MCF 10A (cell line): ENCODE data around the gene PFAS. TPM values are rescaled to one million over a fixed set of nuclear protein-coding genes. Genes with fewer than 3 reads are reported as not detected.

Experiments
- BruUV-seq: library from RNA; stranded (reverse); fragments of 400-500 nt; replicated peaks from 2 replicates; lab custom pipeline; 2021; lab: Mats Ljungman, UMichigan
- CTCF ChIA-PET: fragments of 300-600 bp; sonication (Branson Sonifier 250); formaldehyde crosslinking; extraction: SDS; loops from one replicate; lab custom pipeline; 2021; ENCODE audit warnings: antibody characterized with exemption, inconsistent platforms; lab: Yijun Ruan, JAX
- POLR2A ChIA-PET: fragments of 300-600, 350-650 bp; sonication (Branson Sonifier 250); formaldehyde crosslinking; extraction: SDS; loops from one replicate; lab custom pipeline; 2020; ENCODE audit warnings: antibody characterized with exemption, inconsistent platforms; lab: Yijun Ruan, JAX
- DNase-seq: peaks from one replicate; pipeline ENCODE4 v3.0.0-alpha.2; 2018; ENCODE audit not compliant: unreplicated experiment
- H3K27ac Mint-ChIP-seq: one replicate; pipeline ENCODE4 v1.8.0; 2022; ENCODE audit warnings: mild to moderate bottlenecking, low read depth, mixed read lengths; ENCODE audit not compliant: unreplicated experiment
- H3K27me3 Mint-ChIP-seq: one replicate; pipeline ENCODE4 v1.8.0; 2022; ENCODE audit warnings: mixed read lengths; ENCODE audit not compliant: insufficient read depth, unreplicated experiment
- H3K36me3 Mint-ChIP-seq: one replicate; pipeline ENCODE4 v1.8.0; 2022; ENCODE audit warnings: mild to moderate bottlenecking, moderate library complexity, mixed read lengths; ENCODE audit not compliant: insufficient read depth, unreplicated experiment
- H3K4me1 Mint-ChIP-seq: one replicate; pipeline ENCODE4 v1.8.0; 2022; ENCODE audit warnings: mixed read lengths; ENCODE audit not compliant: insufficient read depth, unreplicated experiment
- H3K4me3 Mint-ChIP-seq: one replicate; pipeline ENCODE4 v1.8.0; 2022; ENCODE audit warnings: mild to moderate bottlenecking, moderate library complexity, mixed read lengths; ENCODE audit not compliant: unreplicated experiment
- H3K9me3 Mint-ChIP-seq: one replicate; pipeline ENCODE4 v1.8.0; 2022; ENCODE audit warnings: mixed read lengths; ENCODE audit not compliant: unreplicated experiment
- intact Hi-C: fragments of 100-400 bp; cut with micrococcal nuclease; formaldehyde crosslinking; loops from 2 replicates; pipeline ENCODE4 v1.14.1; 2022
- total RNA-seq: library from RNA; stranded (reverse); gene quantifications from 2 replicates; pipeline ENCODE4 v1.2.3, GENCODE V29; 2022
- TF ChIP-seq, protein P1 (sequence below): fragments of 200-600 bp; IDR thresholded peaks from one replicate; pipeline ENCODE4 v1.8.0; 2022; ENCODE audit warnings: antibody characterized with exemption, mild to moderate bottlenecking; ENCODE audit not compliant: unreplicated experiment

The PFAS gene
- total RNA-seq, 1 experiment from 2014 or later, result 66.2 TPM

DNA sequence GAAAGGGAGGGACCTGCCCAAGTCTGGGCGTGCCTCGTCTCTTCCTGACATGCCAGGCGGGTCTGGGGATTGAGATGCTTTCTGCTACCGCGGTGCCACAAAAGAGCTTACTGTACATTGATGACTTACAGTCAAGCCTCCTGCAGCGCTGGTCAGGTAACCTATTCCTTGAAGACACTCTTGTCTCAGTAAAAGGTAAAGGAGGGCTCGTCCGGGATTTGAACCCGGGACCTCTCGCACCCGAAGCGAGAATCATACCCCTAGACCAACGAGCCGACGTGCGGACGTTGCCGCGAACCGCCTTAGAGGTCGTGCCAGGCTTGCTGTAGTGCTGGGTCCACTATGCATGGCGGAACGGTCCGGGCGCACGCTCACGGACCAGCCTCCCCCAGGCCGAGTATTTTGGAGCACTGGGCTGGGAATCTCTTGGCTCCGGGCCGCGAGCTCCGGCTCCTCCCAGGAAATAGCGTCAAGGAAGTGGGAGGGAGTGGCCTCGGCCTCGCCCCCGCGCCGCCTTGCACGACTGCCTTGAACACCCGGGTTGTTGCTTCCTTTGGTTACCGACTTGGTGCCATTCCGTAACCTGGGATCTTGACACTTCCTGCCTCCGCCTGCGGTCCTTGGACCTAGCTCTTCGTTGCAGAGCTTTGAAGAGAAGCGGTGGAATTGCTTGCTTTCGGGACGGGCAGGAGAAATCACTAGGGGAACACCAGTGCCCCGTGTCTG lies 26.3 kb upstream of the PFAS start:
- TF ChIP-seq, protein P1, sequence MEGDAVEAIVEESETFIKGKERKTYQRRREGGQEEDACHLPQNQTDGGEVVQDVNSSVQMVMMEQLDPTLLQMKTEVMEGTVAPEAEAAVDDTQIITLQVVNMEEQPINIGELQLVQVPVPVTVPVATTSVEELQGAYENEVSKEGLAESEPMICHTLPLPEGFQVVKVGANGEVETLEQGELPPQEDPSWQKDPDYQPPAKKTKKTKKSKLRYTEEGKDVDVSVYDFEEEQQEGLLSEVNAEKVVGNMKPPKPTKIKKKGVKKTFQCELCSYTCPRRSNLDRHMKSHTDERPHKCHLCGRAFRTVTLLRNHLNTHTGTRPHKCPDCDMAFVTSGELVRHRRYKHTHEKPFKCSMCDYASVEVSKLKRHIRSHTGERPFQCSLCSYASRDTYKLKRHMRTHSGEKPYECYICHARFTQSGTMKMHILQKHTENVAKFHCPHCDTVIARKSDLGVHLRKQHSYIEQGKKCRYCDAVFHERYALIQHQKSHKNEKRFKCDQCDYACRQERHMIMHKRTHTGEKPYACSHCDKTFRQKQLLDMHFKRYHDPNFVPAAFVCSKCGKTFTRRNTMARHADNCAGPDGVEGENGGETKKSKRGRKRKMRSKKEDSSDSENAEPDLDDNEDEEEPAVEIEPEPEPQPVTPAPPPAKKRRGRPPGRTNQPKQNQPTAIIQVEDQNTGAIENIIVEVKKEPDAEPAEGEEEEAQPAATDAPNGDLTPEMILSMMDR, result no peak
- Mint-ChIP-seq H3K4me3 (peak overlapping the region; percentile 93), H3K4me1 (peaks cover 18% of the 10 kb centered on the region), H3K27ac (peak overlapping the region; percentile 97), H3K36me3 (peaks cover 57% of the 10 kb centered on the region), H3K27me3 (no peaks in the 10 kb centered on the region), H3K9me3 (no peaks in the 10 kb centered on the region)
- ChIA-PET POLR2A (interaction anchor here (0.7 to 13.2 kb wide), 28 partner anchors 9 to 388 kb away, joined by 3 to 352 read pairs (median 6); partner anchors contain the start of genes ALOX12B, ALOXE3, AURKB and BORCS6), CTCF (interaction anchor here (0.5 to 5.1 kb wide), 8 partner anchors 34 to 142 kb away, joined by 3 to 42 read pairs (median 4); partner anchors contain the start of genes BORCS6 and HES7)
- intact Hi-C loops, result loop anchor here (1.0 to 5.0 kb wide), 2 partner anchors 102 to 160 kb away; partner anchors contain the start of gene RPL26
- TSS peak; percentile 31 for BruUV-seq
- DNase-seq, result peak; percentile 94

DNA sequence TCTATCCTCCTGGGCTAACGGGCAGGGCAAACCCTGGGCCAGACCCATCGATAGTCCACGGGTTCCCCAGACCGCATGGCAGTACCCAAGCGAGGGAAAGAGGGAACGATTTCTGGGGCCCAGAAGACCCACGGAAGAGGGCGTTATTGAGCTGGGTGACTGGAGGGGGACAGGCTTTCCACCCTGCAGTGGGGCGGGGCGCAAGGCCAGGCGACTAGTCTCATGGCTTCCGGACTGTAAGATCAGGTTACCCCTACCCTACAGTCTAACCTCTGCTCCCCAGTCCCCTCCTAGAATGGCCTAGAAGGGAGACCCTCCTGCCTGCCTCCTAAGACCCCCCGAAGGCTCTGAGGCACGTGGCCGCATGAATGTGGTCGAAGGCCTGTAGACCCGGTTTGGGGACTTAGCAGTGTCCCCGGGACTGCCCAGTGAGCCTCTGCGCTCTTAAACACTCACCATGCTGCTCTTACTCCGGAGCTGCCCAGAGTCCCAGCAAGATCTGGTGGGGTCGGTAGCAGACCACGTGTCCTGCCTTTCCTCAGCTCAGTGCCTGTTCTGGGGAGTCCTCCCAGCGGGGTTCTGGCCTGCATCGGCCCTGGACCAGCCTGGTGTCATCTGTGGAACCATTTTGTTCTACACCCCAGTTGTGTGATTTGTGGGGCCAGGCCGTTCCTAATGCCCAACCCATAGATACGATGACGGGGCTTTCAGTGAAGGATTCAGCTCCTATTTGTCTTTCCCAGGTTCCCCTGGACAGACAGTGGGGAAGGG lies 25.5 kb upstream of the PFAS start:
- Mint-ChIP-seq H3K36me3 (peaks cover 59% of the 10 kb centered on the region), H3K4me3 (peak overlapping the region; percentile 93), H3K4me1 (peaks cover 24% of the 10 kb centered on the region), H3K27me3 (no peaks in the 10 kb centered on the region), H3K9me3 (no peaks in the 10 kb centered on the region), H3K27ac (peak overlapping the region; percentile 97)
- ChIA-PET POLR2A (interaction anchor here (0.6 to 13.2 kb wide), 27 partner anchors 9 to 650 kb away, joined by 3 to 352 read pairs (median 6); partner anchors contain the start of genes ALOX12B, ALOXE3, AURKB and BORCS6), CTCF (interaction anchor here (0.6 to 5.1 kb wide), 8 partner anchors 21 to 165 kb away, joined by 3 to 42 read pairs (median 5); partner anchors contain the start of genes BORCS6 and HES7)
- peak; percentile 52 for DNase-seq
- TF ChIP-seq, protein P1, result peak; percentile 6
- TSS peak; percentile 88 for BruUV-seq
- intact Hi-C loops, result loop anchor here (5.0 kb wide), 1 partner anchor 159 kb away; the partner anchor contains the start of gene RPL26

DNA sequence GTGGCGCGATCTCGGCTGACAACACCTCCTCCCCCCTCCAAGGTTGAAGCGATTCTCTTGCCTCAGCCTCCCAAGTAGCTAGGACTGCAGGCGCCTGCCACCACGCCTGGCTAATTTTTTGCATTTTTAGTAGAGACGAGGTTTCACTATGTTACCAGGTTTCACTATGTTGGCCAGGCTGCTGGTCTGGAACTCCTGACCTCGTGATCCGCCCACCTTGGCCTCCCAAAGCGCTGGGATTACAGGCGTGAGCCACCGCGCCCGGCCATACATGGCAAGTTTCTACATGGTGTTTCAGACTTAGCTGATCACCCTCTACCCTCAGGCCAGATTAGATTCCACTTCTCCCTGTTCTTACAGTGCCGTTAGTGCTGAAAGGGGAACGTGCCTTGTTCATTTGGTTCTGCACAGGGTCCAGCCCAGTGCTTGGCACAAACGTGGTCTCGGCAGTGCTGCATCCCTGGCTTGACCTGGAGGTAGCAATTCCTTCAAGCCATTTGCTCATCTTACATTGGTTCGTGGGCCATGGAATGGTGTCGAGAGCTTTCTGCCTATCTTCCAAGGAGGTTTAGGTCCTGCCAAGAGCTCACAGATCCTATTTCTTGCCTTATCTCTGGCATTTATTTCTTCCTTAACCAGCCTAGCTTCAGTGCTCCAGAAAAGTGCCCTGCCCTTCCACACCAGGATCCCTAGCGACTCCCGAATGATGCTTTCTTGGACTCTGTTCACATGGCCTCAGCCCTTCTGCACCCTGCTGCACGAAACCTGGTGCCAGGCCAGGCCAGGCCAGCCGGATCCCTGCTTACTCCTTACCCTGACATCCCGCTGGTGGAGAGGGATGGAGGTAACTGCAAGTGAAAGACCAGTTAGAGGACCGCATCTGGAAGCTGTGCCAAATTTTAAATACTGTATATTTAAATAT lies 23.9 kb upstream of the PFAS start:
- Mint-ChIP-seq H3K4me3 (peak overlapping the region; percentile 19), H3K27ac (peak overlapping the region; percentile 97), H3K4me1 (peaks cover 24% of the 10 kb centered on the region), H3K27me3 (no peaks in the 10 kb centered on the region), H3K36me3 (peaks cover 74% of the 10 kb centered on the region), H3K9me3 (no peaks in the 10 kb centered on the region)
- no TSS peak for BruUV-seq
- intact Hi-C loops, result loop anchor here (5.0 kb wide), 1 partner anchor 157 kb away; the partner anchor contains the start of gene RPL26
- TF ChIP-seq, protein P1, result no peak
- ChIA-PET CTCF (interaction anchor here (0.6 to 5.1 kb wide), 5 partner anchors 8 to 537 kb away, joined by 3 to 42 read pairs (median 3); partner anchors contain the start of genes BORCS6, CTC1 and WRAP53), POLR2A (interaction anchor here (0.6 to 13.2 kb wide), 11 partner anchors 14 to 236 kb away, joined by 3 to 352 read pairs (median 13); partner anchors contain the start of genes ALOXE3, AURKB, BORCS6 and CTC1)
- DNase-seq, result no peak
